HG02840 (cell line): ENCODE measurements around the gene RNASE11.
A peak's percentile ranks its signal among the peaks of the same experiment; 100 is the strongest.
"Not testable (repeated sequence)": the region's sequence is repeated elsewhere in the genome, so short reads cannot be mapped to it uniquely, and the experiment has no call there.

Source experiments
- ATAC-seq: cut with Tn5 transposase; IDR thresholded peaks from one replicate; pipeline ENCODE4 v1.9.1; 2021; ENCODE audit warnings: mild to moderate bottlenecking, moderate library complexity, moderate number of reproducible peaks; ENCODE audit not compliant: unreplicated experiment, low FRiP score

The RNASE11 gene

DNA sequence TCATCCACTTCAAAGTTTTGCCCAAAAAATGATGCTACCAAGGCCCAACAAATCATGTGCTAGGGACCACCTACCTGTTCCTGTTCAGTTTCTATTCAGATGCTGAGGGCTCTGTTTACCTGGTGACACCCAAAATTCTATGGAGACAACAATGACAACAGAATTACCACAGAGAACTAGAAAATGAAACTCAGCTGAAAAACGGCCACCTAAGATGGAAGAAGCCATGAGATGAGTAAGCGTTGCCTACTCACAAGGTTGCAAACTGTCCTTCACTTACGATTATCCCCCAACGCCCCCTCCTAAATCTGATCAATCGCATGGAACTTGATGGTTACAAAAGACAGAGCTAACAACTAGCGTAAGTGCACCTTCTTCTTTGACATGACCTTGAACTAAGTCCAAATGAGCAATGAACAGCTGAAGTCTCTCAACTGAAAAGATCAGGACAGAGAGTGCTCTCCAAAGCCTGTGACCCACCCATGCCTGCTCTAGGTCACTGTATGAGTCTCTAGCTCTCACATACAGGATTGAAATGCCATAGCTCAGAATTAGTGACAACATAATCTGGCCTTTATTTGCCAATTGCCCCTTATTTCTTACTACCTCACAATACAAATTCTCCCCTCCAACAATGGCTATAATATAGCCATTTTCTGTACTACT, at the start of gene RNASE11:
Gene RNASE11, minus strand, starts transcription at position 513 of the 666 bp plus-strand sequence.
- no peak for ATAC-seq

DNA sequence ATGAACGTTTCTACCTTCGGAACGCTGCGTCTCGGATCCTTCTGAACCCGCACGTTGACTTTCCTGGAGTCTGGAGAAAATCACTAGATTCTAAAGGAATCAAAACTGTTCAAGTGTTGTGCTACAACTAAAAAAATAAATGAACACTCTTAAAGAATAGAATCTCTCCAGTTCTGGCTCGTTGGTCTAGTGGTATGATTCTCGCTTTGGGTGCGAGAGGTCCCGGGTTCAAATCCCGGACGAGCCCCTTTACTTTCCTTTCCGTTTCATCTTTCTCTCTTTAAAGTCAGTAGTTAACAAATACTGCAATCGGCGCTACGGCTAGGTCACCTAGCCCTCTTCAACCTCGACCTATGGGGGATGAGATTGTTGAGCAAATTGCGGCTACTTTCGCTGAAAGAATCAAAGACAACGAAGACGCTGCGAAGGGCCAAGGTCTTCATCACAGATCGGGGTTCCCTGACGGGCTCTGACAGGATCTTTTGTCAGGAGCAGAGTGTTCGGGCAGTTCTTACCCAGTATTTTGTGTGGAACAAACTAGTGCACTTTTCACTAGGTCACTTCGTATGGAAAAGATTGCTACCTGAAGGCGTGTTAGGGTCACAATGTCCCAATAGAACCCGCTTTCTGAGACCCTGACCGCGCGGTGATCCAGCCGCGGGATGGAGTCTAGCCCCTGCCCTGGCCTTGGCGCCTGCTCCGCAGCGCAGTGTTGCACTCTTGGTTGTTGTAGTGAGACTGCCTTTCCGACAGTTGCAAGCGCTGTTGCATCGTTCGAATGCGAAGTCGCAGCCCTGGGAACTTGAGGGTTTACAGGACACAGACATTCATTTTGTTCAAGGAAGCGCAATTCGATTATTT, 45.3 kb upstream of the RNASE11 start:
- peak; percentile 57 for ATAC-seq

DNA sequence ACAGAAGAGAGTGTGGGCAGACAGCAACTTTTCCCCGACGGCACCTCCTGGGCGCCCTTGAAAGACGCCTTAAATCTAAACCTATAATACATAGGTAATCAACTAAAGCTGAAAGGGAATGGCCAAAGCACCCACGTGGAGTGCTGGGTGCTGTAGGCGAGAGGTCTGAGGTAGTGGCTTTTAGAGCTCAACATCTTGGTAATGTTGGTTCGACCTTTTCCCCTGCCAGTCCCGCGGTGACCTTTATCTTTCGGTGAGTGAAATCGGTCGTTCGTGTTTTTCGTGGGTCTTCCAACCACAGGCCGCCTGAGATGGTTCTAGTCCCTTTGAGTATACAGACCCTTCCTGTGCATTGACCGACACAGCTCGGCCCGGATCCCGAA, 44.6 kb upstream of the RNASE11 start:
- peak; percentile 8 for ATAC-seq

DNA sequence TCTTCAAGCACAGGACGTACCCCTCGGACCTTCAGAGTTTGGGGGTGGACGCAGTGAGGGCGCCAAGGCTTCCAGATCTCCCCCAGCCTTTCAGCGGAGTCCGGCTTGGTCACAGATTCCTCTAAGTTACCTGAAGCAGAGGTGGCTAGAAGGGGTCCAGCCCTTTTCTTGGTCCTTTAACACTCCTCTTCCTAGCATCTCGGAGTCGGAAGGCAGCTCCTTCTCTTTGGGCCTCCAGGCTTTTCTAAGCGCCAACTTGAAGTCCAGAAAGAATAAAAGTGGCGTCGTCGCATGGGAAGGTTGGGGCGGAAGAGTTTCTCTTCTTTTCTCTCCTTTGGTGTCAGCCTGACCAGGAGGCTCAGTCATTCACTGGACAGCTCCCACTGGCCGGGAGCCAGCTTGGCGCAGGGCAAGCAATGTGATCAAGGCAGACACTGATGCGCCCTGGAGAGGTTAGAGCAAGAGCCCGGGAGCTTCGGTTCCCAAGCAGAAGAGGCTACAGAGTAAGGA, 44.1 kb upstream of the RNASE11 start:
- no peak for ATAC-seq

DNA sequence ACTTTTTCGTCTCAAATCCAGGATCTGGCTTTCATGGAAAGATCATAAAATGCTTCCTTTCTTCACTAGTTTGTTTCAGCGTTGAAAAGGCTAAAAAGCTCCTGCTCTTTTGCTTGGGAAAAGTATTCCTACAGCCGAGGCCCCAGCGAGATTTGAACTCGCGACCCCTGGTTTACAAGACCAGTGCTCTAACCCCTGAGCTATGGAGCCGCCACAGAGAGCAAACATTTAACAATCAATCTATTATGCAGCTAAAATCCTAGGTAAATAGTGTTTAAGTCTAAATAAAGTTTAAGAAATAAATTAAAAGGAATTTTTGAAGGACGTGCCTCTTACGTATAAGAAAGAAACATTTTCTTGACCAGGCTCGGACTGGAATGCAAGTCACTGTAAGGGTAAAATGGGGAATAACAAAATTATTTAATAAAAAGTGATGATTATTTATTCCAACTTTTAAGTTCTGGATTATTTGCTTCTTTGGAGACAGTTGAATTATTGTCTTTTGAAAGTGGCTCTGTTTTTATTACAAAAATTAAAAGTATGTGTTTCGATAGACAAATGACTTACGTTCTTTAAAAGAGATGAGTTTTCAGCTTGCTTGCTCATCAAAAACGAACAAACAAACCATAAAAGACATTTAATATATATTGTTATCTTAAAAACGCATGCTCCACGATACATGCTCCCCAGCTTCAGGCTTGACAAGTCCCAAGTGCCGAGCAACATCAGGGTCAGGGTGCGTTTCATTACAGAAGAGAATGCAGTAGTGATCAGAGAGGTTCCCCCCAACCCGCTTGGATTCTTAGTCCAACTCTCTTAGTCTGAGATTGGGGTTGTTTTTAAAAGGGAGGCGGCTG, 43.5 kb upstream of the RNASE11 start:
- ATAC-seq, result no peak

DNA sequence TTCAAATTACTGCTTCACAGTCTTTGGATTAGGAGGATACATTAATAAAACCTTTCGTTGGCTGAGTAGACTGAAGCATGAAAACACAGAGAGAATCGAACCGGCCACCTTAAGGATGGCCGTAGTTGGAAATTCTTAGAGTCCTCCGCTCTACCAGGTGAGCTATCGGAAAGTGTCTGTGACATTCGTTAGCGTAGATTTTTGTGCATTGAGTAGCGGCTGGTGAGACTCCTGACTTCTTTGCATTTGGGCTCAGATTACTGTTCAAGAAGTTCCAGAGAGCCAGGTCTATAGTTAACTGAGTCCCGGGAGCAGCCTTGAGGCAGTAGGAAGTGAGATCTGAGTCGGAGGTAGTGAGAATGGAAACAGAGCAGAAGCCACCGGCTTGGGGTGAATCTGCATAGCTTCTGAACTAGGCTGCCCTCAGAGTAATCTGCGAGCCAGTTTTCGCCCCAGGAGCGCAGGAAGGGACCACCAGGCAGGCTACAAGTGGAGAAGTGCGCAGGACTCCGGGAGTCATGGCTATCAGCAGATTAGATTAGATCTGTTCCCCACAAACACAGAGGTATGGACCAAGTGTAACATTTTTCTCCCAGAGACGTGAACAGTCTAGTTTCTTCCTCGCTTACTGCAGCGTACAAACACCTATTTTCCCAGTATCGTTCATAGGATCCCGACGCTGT, 42.7 kb upstream of the RNASE11 start:
- ATAC-seq, result no peak

DNA sequence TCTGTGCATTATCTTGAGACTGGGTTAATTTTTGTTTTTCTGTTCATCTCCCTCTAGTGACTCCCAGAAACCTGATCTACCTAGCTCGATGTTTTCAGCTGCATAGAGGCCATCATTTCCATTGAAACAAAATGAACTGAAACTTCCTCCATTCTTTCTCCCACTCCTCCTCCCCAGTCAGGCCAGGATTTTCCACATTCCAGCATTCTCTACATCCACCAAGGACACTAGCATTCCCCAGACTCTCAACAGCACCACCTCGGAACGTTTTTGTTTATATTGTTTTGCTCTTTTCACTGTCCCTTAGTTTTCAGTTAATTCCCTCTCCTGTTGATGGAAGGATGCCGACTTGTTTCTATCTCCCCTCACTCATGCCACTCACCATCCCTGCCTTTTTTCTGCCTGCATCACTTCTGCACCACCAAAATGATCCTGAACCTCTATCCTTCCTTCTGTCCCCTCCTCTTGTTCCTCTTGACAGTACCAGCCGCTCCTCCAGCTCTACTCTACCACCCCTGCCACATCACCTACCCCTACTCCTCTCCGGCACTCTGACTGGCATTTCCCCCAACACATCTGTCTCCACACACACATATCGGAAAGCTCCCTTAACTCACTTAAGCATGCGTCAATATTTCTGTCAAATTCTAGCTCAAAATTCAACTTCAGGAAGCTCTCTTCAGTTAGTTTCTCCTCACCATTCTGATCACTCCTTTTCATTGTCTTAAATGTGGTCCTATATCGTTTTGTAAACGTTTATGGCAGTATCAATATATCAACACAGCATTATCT, 40.5 kb upstream of the RNASE11 start:
- no peak for ATAC-seq

DNA sequence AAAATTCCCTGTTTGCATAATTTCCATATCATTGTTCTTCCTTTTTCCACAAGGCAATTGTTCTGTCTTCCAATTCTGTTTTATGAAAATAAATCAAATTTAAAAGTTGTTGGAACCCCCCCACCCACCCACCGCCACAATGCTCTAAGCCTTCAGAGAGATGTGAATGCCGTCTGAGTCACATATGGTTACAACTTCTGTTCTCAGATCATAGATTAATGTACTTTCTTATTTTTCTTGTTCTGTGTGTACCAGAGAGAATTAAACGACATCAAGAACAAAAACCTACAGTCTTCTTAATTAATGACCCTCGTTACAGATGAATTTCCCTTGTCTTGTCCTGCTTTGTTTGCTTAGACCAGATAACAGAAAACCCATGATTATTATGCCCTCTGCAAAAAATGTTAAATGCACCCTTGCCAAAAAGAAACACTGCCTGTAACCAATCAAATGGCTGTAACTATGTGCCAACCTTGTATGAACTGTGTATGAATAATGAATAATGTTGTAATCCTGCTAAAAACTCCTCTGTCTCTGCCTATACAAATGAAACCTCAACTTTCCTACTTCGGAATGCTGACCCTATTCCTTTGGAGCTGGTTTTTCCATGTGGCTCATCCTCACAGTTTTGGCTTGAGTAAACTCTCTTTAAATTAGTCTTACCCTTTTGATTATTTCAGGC, 39.7 kb upstream of the RNASE11 start:
- no peak for ATAC-seq

DNA sequence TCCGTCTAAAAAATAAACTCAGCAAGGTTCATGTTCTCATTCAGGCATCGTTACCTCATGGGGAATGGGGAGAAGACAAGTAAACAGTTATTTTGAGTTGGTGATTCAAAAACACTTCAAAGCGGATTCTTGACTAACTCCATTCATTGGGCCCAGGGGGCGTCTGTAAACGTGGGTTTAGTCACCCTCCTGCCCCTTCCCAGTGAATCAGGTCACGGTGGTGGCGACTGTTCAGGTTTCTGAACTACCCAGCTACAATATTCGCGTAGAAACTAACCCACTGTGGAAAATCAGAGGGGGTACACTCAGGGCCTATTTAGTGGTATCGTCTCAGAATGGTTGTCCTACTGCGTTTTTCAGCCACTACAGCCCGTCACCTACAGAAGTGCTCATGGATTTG, 38.5 kb upstream of the RNASE11 start:
- ATAC-seq, result no peak

DNA sequence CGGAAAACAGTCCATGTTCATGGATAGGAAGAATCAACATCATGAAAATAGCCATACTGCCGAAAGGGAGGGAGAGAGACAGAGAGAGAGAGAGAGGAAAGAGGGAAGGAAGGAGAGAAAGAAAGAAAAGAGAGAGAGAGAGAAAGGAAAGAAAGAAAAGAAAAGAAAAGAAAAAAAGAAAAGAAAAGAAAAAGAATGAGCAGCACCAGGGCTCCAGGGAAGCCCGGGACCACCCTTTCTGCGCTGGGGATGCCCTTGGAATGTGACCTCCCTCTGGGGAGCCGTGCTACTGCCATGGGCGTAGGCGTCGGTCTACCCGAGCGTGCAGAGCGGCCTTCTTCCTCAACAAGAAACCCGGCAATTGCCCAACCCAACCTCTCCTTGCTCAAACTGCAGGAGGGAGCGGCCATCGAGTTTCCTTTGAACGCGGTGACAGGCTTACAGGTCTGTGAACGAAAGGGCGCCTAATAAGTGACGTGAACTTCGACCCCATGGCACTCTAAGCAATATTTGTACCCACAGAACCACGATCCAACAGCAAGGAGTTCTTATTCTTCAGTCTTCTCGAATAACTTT, 36.8 kb upstream of the RNASE11 start:
- no peak for ATAC-seq

DNA sequence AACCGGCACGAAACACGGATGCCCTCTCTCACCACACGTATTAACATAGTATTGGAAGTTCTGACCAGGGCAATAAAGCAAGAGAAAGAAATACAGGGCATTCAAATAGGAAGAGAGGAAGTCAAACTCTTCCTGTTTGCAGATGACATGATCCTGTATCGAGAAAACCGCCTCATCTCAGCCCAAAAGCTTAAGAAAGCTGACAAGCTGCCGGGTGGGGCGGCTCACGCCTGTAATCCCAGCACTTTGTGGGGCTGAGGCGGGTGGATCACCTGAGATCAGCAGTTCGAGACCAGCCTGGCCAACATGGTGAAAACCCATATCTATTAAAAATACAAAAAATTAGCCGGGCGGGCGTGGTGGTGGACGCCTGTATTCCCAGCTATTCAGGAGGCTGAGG, 36.0 kb upstream of the RNASE11 start:
- no peak for ATAC-seq

DNA sequence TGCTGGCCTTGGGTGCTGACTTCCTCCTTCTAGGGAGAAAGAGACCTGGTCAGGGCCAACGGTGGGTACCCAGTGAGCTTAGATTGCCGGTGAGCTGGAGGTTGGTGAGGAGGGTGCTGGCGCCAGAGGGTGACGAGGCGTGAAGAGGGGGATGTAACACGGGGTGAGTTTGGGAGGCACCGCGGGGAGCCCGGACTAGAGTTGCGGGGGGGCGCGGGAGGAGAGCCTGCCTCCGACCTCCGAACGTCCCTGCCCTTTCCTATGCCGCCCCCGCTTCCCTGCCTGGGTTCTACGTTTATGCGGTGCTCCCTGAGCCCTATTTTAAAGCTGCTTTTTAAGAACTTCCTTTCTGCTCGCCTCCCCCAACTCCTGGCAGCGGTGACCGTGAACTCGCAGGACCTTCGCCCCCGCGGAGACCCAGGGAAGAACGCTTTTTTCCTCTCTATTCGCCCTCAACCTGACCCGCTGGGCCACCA, 35.1 kb upstream of the RNASE11 start:
- no peak for ATAC-seq

DNA sequence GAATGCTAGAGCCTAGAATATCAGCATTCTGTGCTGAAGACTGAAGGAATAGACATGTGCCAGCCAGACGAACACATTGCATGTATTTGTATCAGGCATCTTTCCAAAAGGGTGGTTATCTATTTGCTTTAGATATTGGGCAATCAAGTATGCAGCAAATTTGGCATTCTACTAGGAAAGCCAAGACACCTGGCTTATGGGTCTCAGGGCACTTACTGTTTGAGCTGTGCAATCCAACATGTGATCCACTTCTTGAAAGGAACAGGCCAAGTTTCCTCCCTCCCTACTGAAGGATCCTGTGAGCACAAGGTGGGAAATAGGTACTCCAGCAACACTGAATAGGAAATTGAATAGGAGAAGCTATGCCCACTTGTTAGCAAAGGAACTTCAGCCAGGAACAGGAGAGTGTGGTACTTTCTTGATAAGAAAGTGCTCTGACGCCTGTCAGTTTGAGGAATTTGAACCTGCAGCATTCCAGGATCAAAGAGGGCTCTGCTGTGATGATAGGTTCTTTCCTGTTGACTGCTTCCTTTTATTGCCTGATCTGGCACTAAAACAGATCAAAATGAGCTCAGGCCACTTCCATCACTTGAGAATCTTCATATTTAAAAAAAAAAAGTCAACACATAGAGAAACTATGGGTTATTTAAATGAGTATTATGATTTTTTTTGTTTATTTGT, 33.1 kb upstream of the RNASE11 start:
- no peak for ATAC-seq

DNA sequence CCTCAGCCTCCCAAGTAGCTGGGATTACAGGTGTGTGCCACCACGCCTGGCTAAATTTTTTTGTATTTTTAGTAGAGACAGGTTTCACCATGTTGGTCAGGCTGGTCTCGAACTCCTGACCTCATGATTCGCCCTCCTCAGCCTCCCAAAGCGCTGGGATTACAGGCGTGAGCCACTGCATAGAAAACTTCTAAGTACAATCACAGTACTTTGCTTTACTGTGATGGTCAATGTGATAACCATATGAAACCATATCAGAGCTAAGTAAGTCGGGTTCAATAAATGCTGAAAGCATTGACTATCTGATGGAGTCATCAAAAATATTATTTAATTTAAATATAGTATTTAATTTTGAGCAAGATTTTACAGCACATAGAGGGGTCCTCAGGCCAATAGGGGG, 31.9 kb upstream of the RNASE11 start:
- ATAC-seq, result not testable (repeated sequence)

DNA sequence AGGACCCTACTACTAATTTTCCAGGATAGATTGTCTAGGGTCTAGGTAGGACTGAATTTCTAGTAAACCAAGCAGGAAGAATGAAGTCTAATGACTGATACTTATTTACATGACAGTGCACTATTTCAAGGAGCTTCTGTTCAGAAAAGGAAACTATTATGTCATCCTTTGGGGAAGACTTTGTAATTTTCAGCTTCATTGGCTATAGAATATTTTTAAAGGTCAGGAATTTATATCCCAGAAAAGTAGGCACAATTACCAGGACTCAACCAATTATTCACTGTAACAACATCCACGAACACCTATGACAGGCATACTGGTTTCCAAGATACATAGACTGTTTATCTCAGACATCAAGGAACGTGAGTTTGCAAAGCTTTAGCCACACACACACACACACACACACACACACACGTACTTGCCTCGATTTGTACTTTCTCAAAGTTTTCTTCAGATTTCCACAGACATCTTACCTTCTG, 30.5 kb upstream of the RNASE11 start:
- no peak for ATAC-seq

DNA sequence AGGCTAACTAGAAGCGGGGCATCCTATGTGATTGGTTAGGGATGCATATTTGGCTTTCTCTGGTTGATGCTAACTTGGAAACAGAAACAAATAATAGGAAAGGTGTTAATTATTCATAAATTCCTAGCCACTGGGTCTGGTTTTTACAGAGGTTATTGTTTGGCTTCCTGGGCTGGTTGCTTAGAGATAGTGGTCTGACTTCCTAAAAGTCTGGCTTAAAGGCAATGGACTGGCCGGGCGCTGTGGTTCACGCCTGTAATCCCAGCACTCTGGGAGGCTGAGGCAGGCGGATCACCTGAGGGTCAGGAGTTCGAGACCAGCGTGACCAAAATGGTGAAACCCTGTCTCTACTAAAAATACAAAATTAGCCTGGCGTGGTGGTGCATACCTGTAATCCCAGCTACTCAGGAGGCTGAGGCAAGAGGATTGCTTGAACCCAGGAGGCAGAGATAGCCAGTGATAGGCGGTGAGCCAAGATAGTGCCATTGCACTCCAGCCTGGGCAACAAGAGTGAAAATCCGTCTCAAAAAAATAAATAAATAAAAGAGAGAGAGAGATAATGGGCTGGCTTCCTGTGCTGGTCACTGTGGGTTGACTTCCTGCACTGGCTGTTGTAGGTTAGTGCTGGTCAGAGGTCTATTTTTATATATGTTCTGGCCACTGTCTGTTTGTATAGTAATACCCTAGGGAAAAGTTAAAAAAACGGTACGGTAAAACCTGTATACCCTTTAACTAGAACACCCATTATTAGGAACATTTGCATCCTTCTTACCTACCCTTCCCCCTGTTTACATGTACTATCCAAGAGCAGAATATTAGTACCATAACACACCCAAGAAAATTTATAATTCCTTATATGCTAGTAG, 29.6 kb upstream of the RNASE11 start:
- ATAC-seq, result peak; percentile 36

DNA sequence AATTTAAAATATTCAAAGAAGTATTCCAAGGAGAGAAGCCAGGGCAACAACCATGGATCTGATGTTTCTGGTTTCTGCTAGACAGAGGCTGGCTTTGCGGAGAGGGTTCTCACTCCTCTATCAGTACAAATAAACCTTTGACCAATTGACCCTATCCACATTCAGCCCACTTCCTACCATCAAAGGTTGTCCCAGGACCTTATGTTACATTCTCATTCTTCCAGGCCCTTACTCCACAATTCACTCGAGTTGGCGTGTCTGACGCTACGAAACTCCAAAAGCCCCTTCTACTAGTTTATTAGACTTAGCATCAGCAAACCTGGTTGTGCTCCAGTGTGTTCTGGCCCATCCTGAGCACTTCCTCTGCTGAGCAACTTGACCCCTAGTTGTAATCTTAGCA, 28.2 kb upstream of the RNASE11 start:
- no peak for ATAC-seq
